ENCODE results near the gene BCKDK.
"Not testable (repeated sequence)": the region's sequence is repeated elsewhere in the genome, so short reads cannot be mapped to it uniquely, and the experiment has no call there.

BCKDK gene

DNA sequence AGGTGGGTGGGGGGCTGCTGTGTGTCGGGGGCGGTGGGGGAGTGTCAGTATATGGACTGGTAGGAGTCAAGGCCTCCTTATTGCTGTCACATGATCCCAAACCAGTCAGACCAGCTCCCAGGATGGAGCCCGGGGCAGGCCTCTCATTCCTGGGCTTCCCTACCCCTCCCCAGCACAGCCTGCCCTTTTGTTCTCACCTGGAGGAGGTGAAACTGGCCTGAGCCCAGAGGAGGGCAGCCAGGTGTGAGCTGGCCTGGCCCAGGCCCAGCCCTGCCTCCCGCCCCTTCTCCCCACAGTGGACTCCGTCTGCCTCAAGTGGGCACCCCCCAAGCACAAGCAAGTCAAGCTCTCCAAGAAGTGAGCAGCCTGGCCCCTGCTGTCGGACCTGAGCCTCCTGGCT is 22.7 kb downstream of the BCKDK start:
- H3K27ac ChIP-seq (ENCODE audit: low read length): peak overlapping the region; percentile 94
- H3K4me3 ChIP-seq (ENCODE audit: low read depth in 1 of 2, low read length in 2 of 2): no peak overlapping the region
- no peaks in the 10 kb centered on the region for H3K27me3 ChIP-seq (ENCODE audit: low read depth, low read length)
- H3K4me1 ChIP-seq (ENCODE audit: control insufficient read depth in 1 of 2, insufficient read depth in 2 of 2, low read length in 2 of 2): peaks cover 6 to 7% of the 10 kb centered on the region in 2 donors
- no peaks in the 10 kb centered on the region for H3K9me3 ChIP-seq (ENCODE audit: control insufficient read depth in 1 of 2, low read length in 2 of 2)
- H3K36me3 ChIP-seq (ENCODE audit: control insufficient read depth in 1 of 2, insufficient read depth in 2 of 2, low read length in 2 of 2): peaks cover 26 to 39% of the 10 kb centered on the region in 2 donors

DNA sequence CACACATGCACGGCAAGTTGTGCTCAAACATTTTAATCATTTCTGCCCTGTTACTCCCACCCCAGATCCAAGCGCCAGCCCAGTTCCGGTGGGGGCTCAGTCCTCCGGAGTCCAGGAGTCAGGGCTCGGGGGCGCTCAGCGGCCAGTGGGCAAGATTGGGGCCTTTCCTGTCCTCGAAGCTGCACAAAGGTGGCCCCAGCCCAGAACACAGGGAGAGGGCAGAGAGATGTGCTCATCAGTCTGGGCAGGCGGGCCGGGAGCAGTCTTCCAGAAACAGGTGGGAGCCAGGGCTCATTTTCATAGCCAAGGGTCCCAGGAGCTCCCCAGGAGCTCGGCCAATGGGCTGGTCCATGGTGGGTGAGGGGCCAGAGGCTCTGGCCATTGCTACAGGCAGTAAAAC is 23.2 kb downstream of the BCKDK start:
- Histone ChIP-seq H3K4me3 (ENCODE audit: low read depth in 1 of 2, low read length in 2 of 2) (no peak overlapping the region), H3K9me3 (ENCODE audit: control insufficient read depth in 1 of 2, low read length in 2 of 2) (no peaks in the 10 kb centered on the region), H3K36me3 (ENCODE audit: control insufficient read depth in 1 of 2, insufficient read depth in 2 of 2, low read length in 2 of 2) (peaks cover 26 to 38% of the 10 kb centered on the region in 2 donors), H3K27ac (ENCODE audit: low read length) (peak overlapping the region; percentile 77), H3K4me1 (ENCODE audit: control insufficient read depth in 1 of 2, insufficient read depth in 2 of 2, low read length in 2 of 2) (peaks cover 6 to 7% of the 10 kb centered on the region in 2 donors), H3K27me3 (ENCODE audit: low read depth, low read length) (no peaks in the 10 kb centered on the region)

DNA sequence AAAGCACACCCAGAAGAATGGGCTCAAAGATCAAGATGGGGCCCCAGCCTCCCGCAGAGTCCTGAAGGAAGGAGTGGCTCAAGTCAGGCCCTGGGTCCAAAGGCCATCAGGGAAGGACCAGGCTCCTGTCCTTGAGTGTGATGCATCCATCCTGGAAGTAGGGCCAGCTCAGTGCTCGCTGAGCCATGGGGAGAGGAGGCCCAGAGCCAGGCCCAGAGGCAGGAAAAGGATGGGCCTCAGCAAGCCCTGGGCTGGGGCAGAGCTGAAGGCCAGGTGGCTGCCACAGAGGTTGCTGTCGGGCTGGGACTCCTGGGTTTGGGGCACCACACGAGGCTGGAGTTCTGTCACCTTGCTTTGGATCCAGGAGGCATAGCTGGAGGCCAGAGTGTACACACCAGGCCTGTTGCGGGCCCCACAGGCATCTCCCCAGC is 23.7 kb downstream of the BCKDK start:
- H3K27me3 ChIP-seq (ENCODE audit: low read depth, low read length): no peaks in the 10 kb centered on the region
- no peak overlapping the region for H3K4me3 ChIP-seq (ENCODE audit: low read depth in 1 of 2, low read length in 2 of 2)
- H3K9me3 ChIP-seq (ENCODE audit: control insufficient read depth in 1 of 2, low read length in 2 of 2): no peaks in the 10 kb centered on the region
- peaks cover 26 to 36% of the 10 kb centered on the region in 2 donors for H3K36me3 ChIP-seq (ENCODE audit: control insufficient read depth in 1 of 2, insufficient read depth in 2 of 2, low read length in 2 of 2)
- H3K27ac ChIP-seq (ENCODE audit: low read length): peak overlapping the region; percentile 77
- peaks cover 6 to 7% of the 10 kb centered on the region in 2 donors for H3K4me1 ChIP-seq (ENCODE audit: control insufficient read depth in 1 of 2, insufficient read depth in 2 of 2, low read length in 2 of 2)

DNA sequence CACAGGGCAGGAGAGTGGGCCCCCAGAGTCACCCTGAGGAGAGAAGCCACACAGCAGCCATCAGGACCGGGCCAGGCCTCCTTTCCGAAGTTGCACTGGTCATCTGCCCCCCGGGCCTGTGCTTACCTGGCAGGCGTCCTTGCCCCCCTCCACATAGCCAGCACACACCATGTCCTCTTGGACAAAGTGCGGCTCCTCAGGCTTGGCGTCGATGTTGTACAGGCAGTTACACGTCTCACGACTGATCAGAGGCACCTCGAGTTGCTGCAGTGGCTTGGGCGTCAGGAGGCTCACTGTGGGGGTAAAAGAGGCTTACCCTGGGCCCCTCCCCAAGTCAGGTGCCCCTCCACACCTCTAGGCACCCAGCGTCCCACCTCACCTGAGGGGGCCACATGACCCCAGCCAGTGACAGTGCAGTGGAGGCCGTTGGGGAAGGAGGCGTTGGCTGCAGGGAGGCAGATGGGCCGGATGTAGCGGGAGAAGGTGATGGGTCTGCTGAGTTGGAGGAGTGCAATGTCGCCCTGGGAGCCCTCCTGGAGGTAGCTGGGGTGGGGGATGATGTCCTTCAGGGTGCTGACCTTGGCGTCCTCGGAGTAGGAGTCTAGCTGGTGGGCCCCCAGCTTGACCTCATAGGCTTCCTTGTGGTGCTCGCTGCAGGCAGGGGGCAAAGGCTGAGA is 24.3 kb downstream of the BCKDK start:
- Histone ChIP-seq H3K36me3 (ENCODE audit: control insufficient read depth in 1 of 2, insufficient read depth in 2 of 2, low read length in 2 of 2) (peaks cover 20 to 30% of the 10 kb centered on the region in 2 donors), H3K4me3 (ENCODE audit: low read depth in 1 of 2, low read length in 2 of 2) (no peak overlapping the region), H3K9me3 (ENCODE audit: control insufficient read depth in 1 of 2, low read length in 2 of 2) (no peaks in the 10 kb centered on the region), H3K27me3 (ENCODE audit: low read depth, low read length) (no peaks in the 10 kb centered on the region), H3K27ac (ENCODE audit: low read length) (peak overlapping the region; percentile 77), H3K4me1 (ENCODE audit: control insufficient read depth in 1 of 2, insufficient read depth in 2 of 2, low read length in 2 of 2) (peaks cover 6 to 7% of the 10 kb centered on the region in 2 donors)

DNA sequence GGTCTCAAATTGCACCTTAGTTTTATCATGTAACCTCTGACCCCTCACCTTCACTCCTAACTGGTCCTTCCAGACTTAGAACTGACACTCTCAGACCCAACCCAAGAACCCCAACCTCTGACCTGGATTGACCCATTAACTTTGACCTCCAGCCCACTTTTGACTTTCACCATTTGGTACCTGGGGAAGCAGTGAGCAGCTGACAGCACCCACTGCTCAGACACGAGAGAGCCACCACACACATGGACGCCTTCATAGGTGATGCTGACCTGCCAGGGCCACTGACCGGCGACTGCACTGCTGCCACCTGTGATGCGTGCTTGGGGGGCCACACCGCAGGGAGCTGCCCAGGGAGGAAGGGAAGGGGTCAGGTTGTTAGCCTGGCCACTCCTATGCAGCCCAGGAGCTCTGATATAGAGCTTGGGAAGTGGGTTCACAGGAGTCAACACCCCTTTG is 24.9 kb downstream of the BCKDK start:
- no peaks in the 10 kb centered on the region for H3K9me3 ChIP-seq (ENCODE audit: control insufficient read depth in 1 of 2, low read length in 2 of 2)
- peaks cover 15 to 24% of the 10 kb centered on the region in 2 donors for H3K36me3 ChIP-seq (ENCODE audit: control insufficient read depth in 1 of 2, insufficient read depth in 2 of 2, low read length in 2 of 2)
- H3K27ac ChIP-seq (ENCODE audit: low read length): peak overlapping the region; percentile 90
- H3K27me3 ChIP-seq (ENCODE audit: low read depth, low read length): no peaks in the 10 kb centered on the region
- peak overlapping the region in 1 of 2 donors; percentile 70 for H3K4me3 ChIP-seq (ENCODE audit: low read depth in 1 of 2, low read length in 2 of 2)
- H3K4me1 ChIP-seq (ENCODE audit: control insufficient read depth in 1 of 2, insufficient read depth in 2 of 2, low read length in 2 of 2): peaks cover 6 to 7% of the 10 kb centered on the region in 2 donors

DNA sequence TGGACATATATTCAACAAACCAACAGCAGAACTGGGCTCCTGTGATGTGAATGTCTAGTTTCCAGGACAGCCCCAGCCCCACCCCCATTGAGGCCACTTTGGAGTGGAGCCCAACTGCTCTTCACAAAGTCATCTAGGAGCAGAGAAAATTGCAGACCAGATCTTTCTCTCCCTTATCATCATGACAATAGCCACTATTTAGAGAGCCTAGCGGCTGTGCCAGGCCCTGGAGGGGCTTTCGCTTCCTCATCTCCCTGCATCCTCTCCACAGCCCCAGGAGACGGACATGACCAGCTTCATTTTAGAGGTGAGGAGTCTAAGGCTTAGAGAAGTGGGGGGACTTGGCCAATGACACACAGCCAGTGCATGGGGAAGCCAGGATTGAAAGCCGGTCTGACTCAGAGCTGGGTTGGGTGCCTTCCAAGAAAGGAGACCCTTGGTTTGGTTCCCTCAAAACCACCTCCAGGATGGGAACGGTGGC is 25.9 kb downstream of the BCKDK start:
- Histone ChIP-seq H3K36me3 (ENCODE audit: control insufficient read depth in 1 of 2, insufficient read depth in 2 of 2, low read length in 2 of 2) (peaks cover 15 to 24% of the 10 kb centered on the region in 2 donors), H3K27ac (ENCODE audit: low read length) (peak overlapping the region; percentile 90), H3K4me3 (ENCODE audit: low read depth in 1 of 2, low read length in 2 of 2) (peak overlapping the region in 1 of 2 donors; percentile 70), H3K27me3 (ENCODE audit: low read depth, low read length) (no peaks in the 10 kb centered on the region), H3K4me1 (ENCODE audit: control insufficient read depth in 1 of 2, insufficient read depth in 2 of 2, low read length in 2 of 2) (peaks cover 6 to 7% of the 10 kb centered on the region in 2 donors), H3K9me3 (ENCODE audit: control insufficient read depth in 1 of 2, low read length in 2 of 2) (no peaks in the 10 kb centered on the region)

DNA sequence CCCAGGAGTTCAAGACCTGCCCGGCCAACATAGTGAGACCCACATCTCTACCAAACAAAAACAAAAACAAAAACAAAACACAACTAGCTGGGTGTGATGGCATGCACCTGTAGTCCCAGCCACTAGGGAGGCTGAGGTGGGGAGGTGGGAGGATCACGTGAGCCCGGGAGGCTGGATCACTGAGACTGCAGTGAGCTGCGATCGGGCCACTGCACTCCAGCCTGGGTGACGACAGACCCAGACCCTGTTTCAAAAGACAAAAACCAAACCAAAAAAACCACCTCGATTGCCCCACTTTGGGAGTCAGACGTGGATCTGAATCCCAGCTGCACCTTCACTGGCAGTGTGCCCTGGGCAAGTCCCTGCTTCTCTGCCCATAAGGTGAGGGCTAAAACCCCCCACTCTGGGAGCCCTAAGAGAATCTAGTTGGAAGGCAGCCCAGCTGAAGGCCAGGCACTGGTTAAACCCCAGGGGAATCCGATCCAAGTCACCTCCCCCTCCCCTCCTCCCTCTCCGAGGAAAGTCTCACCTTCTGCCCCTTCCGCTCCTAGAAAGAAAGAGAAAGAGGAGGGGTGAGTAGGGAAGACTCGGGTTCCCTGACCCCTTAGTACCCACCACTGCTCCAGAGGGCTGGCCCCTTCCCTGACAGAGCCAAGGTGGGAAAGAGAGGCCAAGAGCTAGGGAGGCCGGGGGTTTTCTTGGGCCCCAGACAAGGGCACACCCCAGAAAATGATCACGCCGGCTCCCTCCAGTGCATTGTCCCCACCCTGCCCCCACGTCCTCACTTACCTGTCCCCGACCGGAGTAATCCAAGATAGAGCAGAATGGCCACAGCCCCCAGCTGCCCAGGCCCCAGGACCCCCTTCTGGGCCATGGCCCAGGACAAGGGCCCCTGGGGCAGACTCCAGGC is 26.7 kb downstream of the BCKDK start:
- H3K36me3 ChIP-seq (ENCODE audit: control insufficient read depth in 1 of 2, insufficient read depth in 2 of 2, low read length in 2 of 2): peaks cover 15 to 24% of the 10 kb centered on the region in 2 donors
- H3K27me3 ChIP-seq (ENCODE audit: low read depth, low read length): no peaks in the 10 kb centered on the region
- peak overlapping the region in 1 of 2 donors; percentile 70 for H3K4me3 ChIP-seq (ENCODE audit: low read depth in 1 of 2, low read length in 2 of 2)
- no peaks in the 10 kb centered on the region for H3K9me3 ChIP-seq (ENCODE audit: control insufficient read depth in 1 of 2, low read length in 2 of 2)
- H3K4me1 ChIP-seq (ENCODE audit: control insufficient read depth in 1 of 2, insufficient read depth in 2 of 2, low read length in 2 of 2): peaks cover 0 to 7% of the 10 kb centered on the region in 2 donors
- peak overlapping the region; percentile 90 for H3K27ac ChIP-seq (ENCODE audit: low read length)

DNA sequence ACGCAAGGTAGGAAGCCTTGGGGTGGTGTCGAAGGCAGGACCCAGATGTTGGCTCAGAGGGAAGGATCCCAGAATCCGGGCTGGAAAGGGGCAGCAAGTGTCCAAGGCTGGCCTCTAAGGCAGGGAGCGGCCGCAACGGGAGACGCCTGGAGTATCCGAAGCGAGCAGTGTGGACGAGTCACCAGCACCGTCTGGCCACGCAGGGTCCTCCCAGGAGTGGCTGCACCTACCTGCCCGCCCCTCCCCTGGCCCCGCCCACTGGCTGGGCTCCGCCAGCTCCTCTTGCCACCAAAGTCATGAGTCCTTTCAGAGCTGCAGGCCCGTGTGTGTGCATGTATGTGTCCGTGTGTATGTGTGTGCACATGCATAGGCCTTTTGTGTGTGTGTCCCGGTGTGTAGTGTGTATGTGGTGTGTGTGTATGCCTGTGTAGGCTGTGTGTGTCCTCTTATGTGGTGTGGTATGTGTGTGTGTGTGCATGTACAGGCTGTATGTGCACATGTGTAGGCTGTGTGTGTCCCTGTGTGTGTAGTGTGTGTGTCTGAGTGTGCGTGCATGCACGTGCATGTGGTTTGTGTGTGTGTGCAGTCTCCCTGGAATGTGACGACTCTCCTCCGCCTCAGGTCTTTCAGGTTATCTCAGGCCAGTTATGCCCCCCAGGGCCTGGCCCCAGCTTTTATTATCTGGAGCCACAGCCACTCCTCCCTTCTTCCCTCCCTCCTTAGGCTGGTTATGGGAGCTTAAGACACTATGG is 27.5 kb downstream of the BCKDK start, which contains the start of gene PRSS8:
PRSS8 (minus strand) TSS at position 193 of the 752 bp plus-strand sequence. CDS start 229 bp downstream, outside the sequence.
- H3K4me1 ChIP-seq (ENCODE audit: control insufficient read depth in 1 of 2, insufficient read depth in 2 of 2, low read length in 2 of 2): peaks cover 0 to 9% of the 10 kb centered on the region in 2 donors
- H3K27ac ChIP-seq (ENCODE audit: low read length): peak within 1 kb of the TSS; percentile 90

DNA sequence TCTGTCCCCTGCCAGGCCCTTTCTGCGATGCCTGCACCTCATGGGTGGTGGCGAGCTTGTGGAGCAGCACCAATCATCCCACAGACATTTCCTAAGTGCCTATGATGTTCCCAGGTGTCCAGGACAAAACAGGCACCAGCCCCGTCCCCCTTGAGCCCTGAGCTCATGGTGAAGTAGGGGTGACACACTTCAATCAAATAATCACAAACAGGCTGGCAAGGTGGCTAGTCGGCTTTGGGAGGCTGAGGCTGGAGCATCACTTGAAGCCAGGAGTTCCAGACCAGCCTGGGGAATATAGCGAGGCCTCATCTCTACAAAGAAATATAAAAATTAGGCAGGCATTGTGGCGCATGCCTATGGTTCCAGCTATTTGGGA is 28.1 kb downstream of the BCKDK start:
- H3K4me1 ChIP-seq (ENCODE audit: control insufficient read depth in 1 of 2, insufficient read depth in 2 of 2, low read length in 2 of 2): peaks cover under 1 to 15% of the 10 kb centered on the region in 2 donors
- no peaks in the 10 kb centered on the region for H3K9me3 ChIP-seq (ENCODE audit: control insufficient read depth in 1 of 2, low read length in 2 of 2)
- peaks cover 5 to 11% of the 10 kb centered on the region in 2 donors for H3K36me3 ChIP-seq (ENCODE audit: control insufficient read depth in 1 of 2, insufficient read depth in 2 of 2, low read length in 2 of 2)
- no peak overlapping the region for H3K4me3 ChIP-seq (ENCODE audit: low read depth in 1 of 2, low read length in 2 of 2)
- no peaks in the 10 kb centered on the region for H3K27me3 ChIP-seq (ENCODE audit: low read depth, low read length)
- H3K27ac ChIP-seq (ENCODE audit: low read length): no peak overlapping the region

More for the DNA sequence above, 27.5 kb downstream of the BCKDK start, which contains the start of gene PRSS8:
- no peaks in the 10 kb centered on the region for H3K9me3 ChIP-seq (ENCODE audit: control insufficient read depth in 1 of 2, low read length in 2 of 2)
- no peaks in the 10 kb centered on the region for H3K27me3 ChIP-seq (ENCODE audit: low read depth, low read length)
- H3K36me3 ChIP-seq (ENCODE audit: control insufficient read depth in 1 of 2, insufficient read depth in 2 of 2, low read length in 2 of 2): peaks cover 11 to 17% of the 10 kb centered on the region in 2 donors
- H3K4me3 ChIP-seq (ENCODE audit: low read depth in 1 of 2, low read length in 2 of 2): peak within 1 kb of the TSS in 1 of 2 donors; percentile 70

DNA sequence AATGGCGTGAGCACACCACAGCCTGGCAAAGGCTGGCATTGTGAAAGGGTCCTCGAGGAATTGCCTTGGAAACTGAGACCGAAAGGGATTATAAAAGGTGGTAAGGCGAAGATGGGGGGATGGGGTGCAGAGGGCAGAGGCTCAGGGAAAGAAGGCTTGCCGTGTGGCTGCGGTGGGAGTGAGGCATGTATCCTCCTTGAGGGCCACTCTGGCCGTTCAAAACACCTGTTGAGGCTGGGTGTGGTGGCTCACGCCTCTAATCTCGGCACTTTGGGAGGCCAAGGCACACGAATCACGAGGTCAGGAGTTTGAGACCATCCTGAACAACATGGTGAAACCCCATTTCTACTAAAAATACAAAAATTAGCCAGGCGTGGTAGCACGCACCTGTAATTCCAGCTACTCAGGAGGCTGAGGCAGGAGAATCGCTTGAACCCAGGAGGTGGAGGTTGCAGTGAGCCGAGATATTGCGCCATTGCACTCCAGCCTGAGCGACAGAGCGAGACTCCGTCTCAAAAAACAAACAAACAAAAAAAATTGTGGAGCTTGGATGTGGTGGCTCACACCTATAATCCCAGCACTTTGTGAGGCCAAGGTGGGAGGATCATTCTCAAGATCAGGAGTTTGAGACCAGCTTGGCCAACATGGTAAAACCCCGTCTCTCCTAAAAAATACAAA is 28.8 kb downstream of the BCKDK start:
- H3K4me1 ChIP-seq (ENCODE audit: control insufficient read depth in 1 of 2, insufficient read depth in 2 of 2, low read length in 2 of 2): peaks cover 5 to 21% of the 10 kb centered on the region in 2 donors
- not testable (repeated sequence) for H3K36me3 ChIP-seq (ENCODE audit: control insufficient read depth in 1 of 2, insufficient read depth in 2 of 2, low read length in 2 of 2); H3K4me3 ChIP-seq (ENCODE audit: low read depth in 1 of 2, low read length in 2 of 2); H3K27me3 ChIP-seq (ENCODE audit: low read depth, low read length); H3K27ac ChIP-seq (ENCODE audit: low read length); H3K9me3 ChIP-seq (ENCODE audit: control insufficient read depth in 1 of 2, low read length in 2 of 2)

All from muscle layer of duodenum (tissue), 2 donors.